Measurements from ENCODE around the gene MPDU1. TPM values are rescaled to one million over a fixed set of nuclear protein-coding genes. Genes with fewer than 3 reads are reported as not detected.

Gene MPDU1
- total and polyA plus RNA-seq, 3 experiments from 2014 or later = 40.5 to 124 (median 115) TPM

- POLR2A ChIA-PET = interaction anchor here (0.6 to 4.1 kb wide), 15 partner anchors 11 to 321 kb away, joined by 3 to 52 read pairs (median 5); partner anchors contain the start of genes ACAP1, CTDNEP1, FXR2 and MPDU1
Measured at GRCh38 chr17:7572588-7573323, 10.9 kb upstream of the MPDU1 start.

DNA sequence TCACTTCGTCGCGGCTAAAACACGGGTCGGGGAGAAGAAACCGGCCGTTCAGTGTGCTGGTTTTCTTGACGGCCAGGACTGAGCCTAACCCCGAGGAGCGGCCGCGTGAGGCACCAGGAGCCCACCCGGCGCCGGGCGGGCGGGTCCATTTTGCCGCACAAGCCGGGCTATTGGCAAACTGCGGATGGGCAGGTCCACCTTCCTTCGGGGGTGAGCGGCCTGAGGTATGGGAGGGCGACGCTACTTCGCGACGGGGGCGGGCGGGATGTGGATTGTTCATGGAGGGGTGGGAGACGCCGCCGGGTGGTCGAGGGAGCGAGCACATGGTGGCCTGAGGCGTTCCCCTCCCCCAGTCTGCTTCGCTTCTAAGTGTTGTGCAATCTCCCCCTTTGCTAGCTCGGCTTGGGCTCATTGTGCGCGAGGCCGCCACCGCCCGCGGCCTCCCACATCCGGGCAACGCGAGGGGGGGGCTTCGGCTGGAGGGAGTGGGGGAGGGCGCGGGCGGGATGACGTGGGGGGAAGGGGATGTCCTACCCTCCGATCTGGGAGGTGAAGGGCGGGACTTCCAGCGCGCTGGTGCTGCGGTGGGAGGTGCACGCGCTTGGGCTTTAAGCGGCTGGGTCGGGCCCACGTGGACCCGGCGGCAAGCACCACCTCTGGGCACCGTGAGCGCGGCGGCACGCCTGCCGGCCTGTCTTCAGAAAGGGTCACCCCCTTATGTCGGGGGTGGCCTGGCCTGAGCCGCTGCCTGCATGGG is 10.2 kb upstream of the MPDU1 start:
- Histone ChIP-seq H3K4me3 (ENCODE audit: low read length) (peak overlapping the region; percentile 98), H3K36me3 (ENCODE audit: insufficient read depth, low read length) (peaks cover 60% of the 10 kb centered on the region), H3K27ac (ENCODE audit: low read depth, low read length) (peak overlapping the region; percentile 99), H3K9me3 (ENCODE audit: low read length) (no peaks in the 10 kb centered on the region), H3K4me1 (ENCODE audit: insufficient read depth, low read length) (peaks cover 33% of the 10 kb centered on the region), H3K27me3 (ENCODE audit: insufficient read depth, low read length, poor library complexity, severe bottlenecking) (no peaks in the 10 kb centered on the region)
- Mint-ChIP-seq H3K36me3 (peaks cover 21 to 91% (median 26%) of the 10 kb centered on the region in 3 donors), H3K9me3 (peaks cover 0 to 4% (median 2%) of the 10 kb centered on the region in 5 donors), H3K4me1 (peaks cover 47 to 62% (median 55%) of the 10 kb centered on the region in 3 donors), H3K27me3 (peaks cover 0 to 7% of the 10 kb centered on the region in 2 donors), H3K27ac (peak overlapping the region; percentile 96 to 100 (median 98)), H3K4me3 (peak overlapping the region; percentile 93 to 98 (median 96))
- ChIA-PET CTCF (interaction anchor here (1.0 to 2.9 kb wide), 9 partner anchors 10 to 137 kb away, joined by 3 to 11 read pairs (median 5); partner anchors contain the start of genes FXR2, MPDU1, SENP3 and TMEM102), POLR2A (interaction anchor here (0.6 to 4.1 kb wide), 14 partner anchors 11 to 264 kb away, joined by 3 to 52 read pairs (median 5); partner anchors contain the start of genes ACAP1, FXR2, MPDU1 and NEURL4)
- peak; percentile 88 to 95 (median 90) for DNase-seq

More at GRCh38 chr17:7572588-7573323, 10.9 kb upstream of the MPDU1 start:
- peak overlapping the region; percentile 99 for H3K27ac ChIP-seq (ENCODE audit: low read depth, low read length)
- H3K27me3 ChIP-seq (ENCODE audit: insufficient read depth, low read length, poor library complexity, severe bottlenecking) = no peaks in the 10 kb centered on the region
- Mint-ChIP-seq H3K27me3 (peaks cover 0 to 7% of the 10 kb centered on the region in 2 donors), H3K4me3 (peak overlapping the region; percentile 93 to 98 (median 96)), H3K36me3 (peaks cover 21 to 84% (median 22%) of the 10 kb centered on the region in 3 donors), H3K9me3 (peaks cover 0 to 4% (median 2%) of the 10 kb centered on the region in 5 donors), H3K27ac (peak overlapping the region; percentile 96 to 100 (median 98)), H3K4me1 (peaks cover 39 to 55% (median 48%) of the 10 kb centered on the region in 3 donors)
- H3K4me1 ChIP-seq (ENCODE audit: insufficient read depth, low read length) = peaks cover 31% of the 10 kb centered on the region
- H3K4me3 ChIP-seq (ENCODE audit: low read length) = peak overlapping the region; percentile 98
- CTCF ChIA-PET = interaction anchor here (1.0 to 2.9 kb wide), 6 partner anchors 12 to 137 kb away, joined by 3 to 11 read pairs (median 6); partner anchors contain the start of genes SENP3, SOX15 and TMEM102
- no peaks in the 10 kb centered on the region for H3K9me3 ChIP-seq (ENCODE audit: low read length)
- DNase-seq = peak; percentile 99 to 100 (median 100)
- peaks cover 54% of the 10 kb centered on the region for H3K36me3 ChIP-seq (ENCODE audit: insufficient read depth, low read length)

- Histone ChIP-seq H3K27ac (ENCODE audit: low read depth, low read length) (peak overlapping the region; percentile 99), H3K9me3 (ENCODE audit: low read length) (no peaks in the 10 kb centered on the region), H3K4me3 (ENCODE audit: low read length) (peak overlapping the region; percentile 98), H3K36me3 (ENCODE audit: insufficient read depth, low read length) (peaks cover 66% of the 10 kb centered on the region), H3K27me3 (ENCODE audit: insufficient read depth, low read length, poor library complexity, severe bottlenecking) (no peaks in the 10 kb centered on the region), H3K4me1 (ENCODE audit: insufficient read depth, low read length) (peaks cover 42% of the 10 kb centered on the region)
- POLR2A ChIA-PET = interaction anchor here (0.6 to 4.1 kb wide), 13 partner anchors 10 to 245 kb away, joined by 3 to 52 read pairs (median 6); partner anchors contain the start of genes ACAP1, FXR2, MPDU1 and NEURL4
- H3K9me3 Mint-ChIP-seq = peaks cover 0 to 4% (median 2%) of the 10 kb centered on the region in 5 donors
- H3K4me1 Mint-ChIP-seq = peaks cover 54 to 71% (median 64%) of the 10 kb centered on the region in 3 donors
- H3K36me3 Mint-ChIP-seq = peaks cover 21 to 90% (median 28%) of the 10 kb centered on the region in 3 donors
- peak overlapping the region; percentile 93 to 98 (median 96) for H3K4me3 Mint-ChIP-seq
- H3K27me3 Mint-ChIP-seq = peaks cover 0 to 11% of the 10 kb centered on the region in 2 donors
- DNase-seq = no peak
- peak overlapping the region; percentile 65 to 99 (median 94) for H3K27ac Mint-ChIP-seq
- CTCF ChIA-PET = interaction anchor here (0.6 to 2.9 kb wide), 11 partner anchors 9 to 291 kb away, joined by 3 to 11 read pairs (median 5); partner anchors contain the start of genes FXR2, MPDU1, SENP3 and TMEM102
Measured at GRCh38 chr17:7574176-7574953, 9.3 kb upstream of the MPDU1 start.

DNA sequence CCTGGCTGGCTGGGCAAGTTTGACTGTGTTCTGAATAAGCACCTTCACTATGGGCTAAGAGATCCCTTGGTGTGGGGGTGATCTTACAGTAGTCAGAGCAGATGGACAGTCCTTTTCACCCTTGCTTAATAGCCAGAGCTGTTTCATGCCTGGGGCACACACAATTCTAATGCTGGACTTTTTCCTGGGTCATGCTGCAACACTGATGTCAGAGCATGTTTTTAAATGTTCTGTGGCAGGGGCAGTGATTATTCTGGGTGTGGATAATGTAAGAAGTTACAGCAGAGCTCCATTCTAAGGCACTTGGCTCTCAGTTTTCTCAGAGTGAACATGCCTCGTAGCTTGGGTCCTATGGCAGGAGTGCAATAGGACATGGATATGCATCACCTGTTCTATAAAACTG is 8.2 kb upstream of the MPDU1 start:
- ChIA-PET POLR2A (interaction anchor here (0.7 to 4.1 kb wide), 4 partner anchors 9 to 110 kb away, joined by 3 to 52 read pairs (median 6); partner anchors contain the start of genes FXR2 and MPDU1), CTCF (interaction anchor here (1.2 to 2.9 kb wide), 5 partner anchors 14 to 139 kb away, joined by 5 to 8 read pairs (median 6); partner anchors contain the start of genes SENP3 and TP53)
- peaks cover 62 to 82% (median 73%) of the 10 kb centered on the region in 3 donors for H3K4me1 Mint-ChIP-seq
- H3K27ac ChIP-seq (ENCODE audit: low read depth, low read length) = no peak overlapping the region
- peaks cover 17 to 82% (median 19%) of the 10 kb centered on the region in 3 donors for H3K36me3 Mint-ChIP-seq
- peak overlapping the region; percentile 43 to 99 (median 91) for H3K27ac Mint-ChIP-seq
- H3K9me3 Mint-ChIP-seq = peaks cover 0 to 4% (median 2%) of the 10 kb centered on the region in 5 donors
- H3K9me3 ChIP-seq (ENCODE audit: low read length) = no peaks in the 10 kb centered on the region
- no peak overlapping the region for H3K4me3 ChIP-seq (ENCODE audit: low read length)
- H3K36me3 ChIP-seq (ENCODE audit: insufficient read depth, low read length) = peaks cover 66% of the 10 kb centered on the region
- H3K27me3 Mint-ChIP-seq = peaks cover 0 to 11% of the 10 kb centered on the region in 2 donors
- no peak for DNase-seq
- H3K27me3 ChIP-seq (ENCODE audit: insufficient read depth, low read length, poor library complexity, severe bottlenecking) = no peaks in the 10 kb centered on the region
- H3K4me3 Mint-ChIP-seq = peak overlapping the region; percentile 48 to 98 (median 93)
- peaks cover 50% of the 10 kb centered on the region for H3K4me1 ChIP-seq (ENCODE audit: insufficient read depth, low read length)

GRCh38 chr17:7575959-7576358 is 7.7 kb upstream of the MPDU1 start:
- CTCF ChIA-PET = interaction anchor here (1.2 to 2.9 kb wide), 4 partner anchors 15 to 139 kb away, joined by 5 to 6 read pairs (median 6); partner anchors contain the start of genes SENP3 and TP53
- peaks cover 17 to 77% (median 19%) of the 10 kb centered on the region in 3 donors for H3K36me3 Mint-ChIP-seq
- no peaks in the 10 kb centered on the region for H3K9me3 ChIP-seq (ENCODE audit: low read length)
- no peaks in the 10 kb centered on the region for H3K27me3 ChIP-seq (ENCODE audit: insufficient read depth, low read length, poor library complexity, severe bottlenecking)
- POLR2A ChIA-PET = interaction anchor here (0.7 to 4.1 kb wide), 4 partner anchors 8 to 110 kb away, joined by 3 to 52 read pairs (median 6); partner anchors contain the start of genes FXR2, MPDU1 and SAT2
- H3K4me1 ChIP-seq (ENCODE audit: insufficient read depth, low read length) = peaks cover 50% of the 10 kb centered on the region
- no peak overlapping the region for H3K27ac ChIP-seq (ENCODE audit: low read depth, low read length)
- H3K4me1 Mint-ChIP-seq = peaks cover 67 to 87% (median 77%) of the 10 kb centered on the region in 3 donors
- peak overlapping the region in 4 of 7 donors; percentile 75 to 98 (median 96) for H3K4me3 Mint-ChIP-seq
- peak overlapping the region; percentile 39 to 99 (median 84) for H3K27ac Mint-ChIP-seq
- peaks cover 0 to 11% of the 10 kb centered on the region in 2 donors for H3K27me3 Mint-ChIP-seq
- DNase-seq = no peak
- no peak overlapping the region for H3K4me3 ChIP-seq (ENCODE audit: low read length)
- peaks cover 0 to 4% (median 2%) of the 10 kb centered on the region in 5 donors for H3K9me3 Mint-ChIP-seq
- H3K36me3 ChIP-seq (ENCODE audit: insufficient read depth, low read length) = peaks cover 61% of the 10 kb centered on the region

- H3K9me3 ChIP-seq (ENCODE audit: low read length) = no peaks in the 10 kb centered on the region
- H3K27ac ChIP-seq (ENCODE audit: low read depth, low read length) = no peak overlapping the region
- ChIA-PET POLR2A (interaction anchor here (1.0 to 4.1 kb wide), 2 partner anchors 8 to 51 kb away, joined by 3 to 52 read pairs; partner anchors contain the start of genes MPDU1 and SAT2), CTCF (interaction anchor here (1.2 to 2.0 kb wide), 4 partner anchors 13 to 140 kb away, joined by 5 to 6 read pairs (median 6); partner anchors contain the start of genes SENP3, SOX15 and TP53)
- H3K27me3 ChIP-seq (ENCODE audit: insufficient read depth, low read length, poor library complexity, severe bottlenecking) = no peaks in the 10 kb centered on the region
- peaks cover 57% of the 10 kb centered on the region for H3K36me3 ChIP-seq (ENCODE audit: insufficient read depth, low read length)
- peaks cover 50% of the 10 kb centered on the region for H3K4me1 ChIP-seq (ENCODE audit: insufficient read depth, low read length)
- peak overlapping the region; percentile 39 to 99 (median 80) for H3K27ac Mint-ChIP-seq
- DNase-seq = no peak
- H3K27me3 Mint-ChIP-seq = peaks cover 0 to 11% of the 10 kb centered on the region in 2 donors
- peaks cover 17 to 73% (median 19%) of the 10 kb centered on the region in 3 donors for H3K36me3 Mint-ChIP-seq
- H3K4me1 Mint-ChIP-seq = peaks cover 69 to 88% (median 73%) of the 10 kb centered on the region in 3 donors
- peaks cover 0 to 4% (median 2%) of the 10 kb centered on the region in 5 donors for H3K9me3 Mint-ChIP-seq
- peak overlapping the region in 3 of 7 donors; percentile 31 to 97 (median 52) for H3K4me3 Mint-ChIP-seq
- H3K4me3 ChIP-seq (ENCODE audit: low read length) = no peak overlapping the region
Measured at GRCh38 chr17:7576432-7576937, 7.2 kb upstream of the MPDU1 start.
